Mesodermal cell (in vitro differentiated cells): ENCODE data around the gene MANBA. TPM values are rescaled to one million over a fixed set of nuclear protein-coding genes. Genes with fewer than 3 reads are reported as not detected.

Experiments
- H3K27ac ChIP-seq: 2 replicates; pipeline ENCODE4 v1.7.0; 2013; ENCODE audit warnings: mild to moderate bottlenecking, low read depth, low read length, moderate library complexity; ENCODE audit not compliant: severe bottlenecking
- H3K36me3 ChIP-seq: 2 replicates; pipeline ENCODE4 v1.7.1; 2013; ENCODE audit warnings: mild to moderate bottlenecking, low read length, moderate library complexity; ENCODE audit not compliant: control insufficient read depth, insufficient read depth
- H3K4me1 ChIP-seq: one replicate; pipeline ENCODE4 v1.7.1; 2013; ENCODE audit warnings: mild to moderate bottlenecking, low read length; ENCODE audit not compliant: insufficient read depth, control insufficient read depth, poor library complexity, severe bottlenecking
- H3K4me3 ChIP-seq: 2 replicates; pipeline ENCODE4 v1.7.0; 2013; ENCODE audit warnings: low read length, control low read depth, mild to moderate bottlenecking; ENCODE audit not compliant: insufficient read depth, poor library complexity, severe bottlenecking; ENCODE audit errors: extremely low read depth
- H3K9me3 ChIP-seq: 2 replicates; pipeline ENCODE4 v1.7.1; 2013; ENCODE audit warnings: mild to moderate bottlenecking, low read length, moderate library complexity; ENCODE audit not compliant: control insufficient read depth
- WGBS, 2 experiments: methylation state at CpG; one replicate each; pipeline ENCODE4 v1.1.5; 2013; ENCODE audit warnings: missing lambda C conversion rate in 2 of 2; ENCODE audit not compliant: insufficient coverage in 2 of 2; 5-methylcytosine and 5-hydroxymethylcytosine counted together
- polyA plus RNA-seq, 2 experiments: library from polyadenylated mRNA; stranded (reverse); fragments of 50-300 nt; gene quantifications; one replicate each; pipeline ENCODE4 v1.2.3, GENCODE V29; 2013

MANBA gene
- polyA plus RNA-seq (2013, experiment 1 of 2) = 21.9 TPM
- 21.7 TPM for polyA plus RNA-seq (2013, experiment 2 of 2)

- Histone ChIP-seq H3K4me3 (peak within 1 kb of the TSS; percentile 68), H3K27ac (peak within 1 kb of the TSS; percentile 5), H3K4me1 (no peaks in the 10 kb centered on the region), H3K9me3 (no peaks in the 10 kb centered on the region), H3K36me3 (no peaks in the 10 kb centered on the region)
- 0% methylated on average over 44 to 49 of the region's 60 CpGs for WGBS, 2 experiments
These were observed at the start of gene MANBA for GRCh38 chr4:102760645-102761295. MANBA (minus strand) TSS chr4:102760968; CDS start chr4:102760894, 74 bp downstream.

- Histone ChIP-seq H3K4me3 (no peak overlapping the region), H3K9me3 (no peaks in the 10 kb centered on the region), H3K27ac (no peak overlapping the region), H3K4me1 (peaks cover 28% of the 10 kb centered on the region), H3K36me3 (peaks cover 83% of the 10 kb centered on the region)
- 100% methylated on average over 1 of the region's 2 CpGs; no CpG with 5 or more reads in 1 of the 2 experiments for WGBS, 2 experiments
These were observed 48.9 kb upstream of the MANBA start for GRCh38 chr4:102809691-102810090.

- Histone ChIP-seq H3K9me3 (no peaks in the 10 kb centered on the region), H3K4me3 (no peak overlapping the region), H3K36me3 (peaks cover 83% of the 10 kb centered on the region), H3K27ac (no peak overlapping the region), H3K4me1 (peaks cover 24% of the 10 kb centered on the region)
- no CpG with 5 or more reads among the region's 3 CpGs for WGBS, 2 experiments
These were observed 48.4 kb upstream of the MANBA start for GRCh38 chr4:102809190-102809589.

GRCh38 chr4:102808009-102808408 lies 47.2 kb upstream of the MANBA start:
- H3K36me3 ChIP-seq = peaks cover 83% of the 10 kb centered on the region
- H3K4me1 ChIP-seq = peaks cover 18% of the 10 kb centered on the region
- no peaks in the 10 kb centered on the region for H3K9me3 ChIP-seq
- no peak overlapping the region for H3K4me3 ChIP-seq
- H3K27ac ChIP-seq = no peak overlapping the region
- no CpG with 5 or more reads among the region's 2 CpGs for WGBS, 2 experiments

GRCh38 chr4:102807345-102807744 lies 46.6 kb upstream of the MANBA start:
- Histone ChIP-seq H3K27ac (no peak overlapping the region), H3K36me3 (peaks cover 86% of the 10 kb centered on the region), H3K4me1 (peaks cover 17% of the 10 kb centered on the region), H3K4me3 (no peak overlapping the region), H3K9me3 (no peaks in the 10 kb centered on the region)
- WGBS, 2 experiments = no CpG with 5 or more reads among the region's 1 CpG

- no peak overlapping the region for H3K4me3 ChIP-seq
- H3K27ac ChIP-seq = no peak overlapping the region
- H3K36me3 ChIP-seq = peaks cover 85% of the 10 kb centered on the region
- no peaks in the 10 kb centered on the region for H3K9me3 ChIP-seq
- 100% methylated on average over 1 of the region's 2 CpGs for WGBS, 2 experiments
- no peaks in the 10 kb centered on the region for H3K4me1 ChIP-seq
These were observed 39.0 kb upstream of the MANBA start for GRCh38 chr4:102799816-102800215.

- Histone ChIP-seq H3K4me3 (no peak overlapping the region), H3K9me3 (no peaks in the 10 kb centered on the region), H3K36me3 (peaks cover 84% of the 10 kb centered on the region), H3K4me1 (no peaks in the 10 kb centered on the region), H3K27ac (no peak overlapping the region)
- WGBS, 2 experiments = 94 to 100% methylated on average over 1 to 2 of the region's 2 CpGs
These were observed 34.2 kb upstream of the MANBA start for GRCh38 chr4:102794999-102795398.

GRCh38 chr4:102792361-102792936 lies 31.7 kb upstream of the MANBA start:
- Histone ChIP-seq H3K36me3 (peaks cover 62% of the 10 kb centered on the region), H3K27ac (no peak overlapping the region), H3K9me3 (no peaks in the 10 kb centered on the region), H3K4me3 (no peak overlapping the region), H3K4me1 (no peaks in the 10 kb centered on the region)
- 100% methylated on average over 1 of the region's 2 CpGs for WGBS, 2 experiments

GRCh38 chr4:102791318-102791835 lies 30.6 kb upstream of the MANBA start:
- Histone ChIP-seq H3K27ac (no peak overlapping the region), H3K36me3 (peaks cover 54% of the 10 kb centered on the region), H3K9me3 (no peaks in the 10 kb centered on the region), H3K4me3 (no peak overlapping the region), H3K4me1 (no peaks in the 10 kb centered on the region)
- 76 to 100% methylated on average over 5 to 6 of the region's 7 CpGs for WGBS, 2 experiments

GRCh38 chr4:102789317-102789717 lies 28.5 kb upstream of the MANBA start:
- H3K4me3 ChIP-seq = no peak overlapping the region
- H3K4me1 ChIP-seq = no peaks in the 10 kb centered on the region
- H3K27ac ChIP-seq = no peak overlapping the region
- H3K36me3 ChIP-seq = peaks cover 33% of the 10 kb centered on the region
- WGBS, 2 experiments = no CpG with 5 or more reads among the region's 3 CpGs
- H3K9me3 ChIP-seq = no peaks in the 10 kb centered on the region

GRCh38 chr4:102787944-102788343 lies 27.2 kb upstream of the MANBA start:
- H3K9me3 ChIP-seq = no peaks in the 10 kb centered on the region
- no peak overlapping the region for H3K4me3 ChIP-seq
- 93 to 95% methylated on average over 2 to 3 of the region's 3 CpGs for WGBS, 2 experiments
- peaks cover 20% of the 10 kb centered on the region for H3K36me3 ChIP-seq
- no peaks in the 10 kb centered on the region for H3K4me1 ChIP-seq
- no peak overlapping the region for H3K27ac ChIP-seq
